Esophagus muscularis mucosa (tissue), 3 donors: ENCODE data around the gene RAB44.

Experiments used
- CTCF ChIP-seq, 3 experiments: fragments of 200-600 bp in 2 of 3; fragments of 450-650 bp in 1 of 3; sonication (generic) in 2 of 3; IDR thresholded peaks; one replicate each; pipeline ENCODE4 v1.5.1; 2017 to 2019; ENCODE audit warnings: antibody characterized with exemption in 3 of 3, mild to moderate bottlenecking in 2 of 3, moderate library complexity in 1 of 3
- POLR2A ChIP-seq: fragments of 450-650 bp; IDR thresholded peaks from one replicate; pipeline ENCODE4 v1.6.1; 2017; ENCODE audit warnings: antibody characterized with exemption, moderate library complexity, mild to moderate bottlenecking, low read depth
- POLR2AphosphoS5 ChIP-seq, 2 donors: sonication (generic); formaldehyde crosslinking; IDR thresholded peaks; one replicate each; pipeline ENCODE4 v1.6.1; 2017; ENCODE audit warnings: antibody characterized with exemption in 2 of 2

DNA sequence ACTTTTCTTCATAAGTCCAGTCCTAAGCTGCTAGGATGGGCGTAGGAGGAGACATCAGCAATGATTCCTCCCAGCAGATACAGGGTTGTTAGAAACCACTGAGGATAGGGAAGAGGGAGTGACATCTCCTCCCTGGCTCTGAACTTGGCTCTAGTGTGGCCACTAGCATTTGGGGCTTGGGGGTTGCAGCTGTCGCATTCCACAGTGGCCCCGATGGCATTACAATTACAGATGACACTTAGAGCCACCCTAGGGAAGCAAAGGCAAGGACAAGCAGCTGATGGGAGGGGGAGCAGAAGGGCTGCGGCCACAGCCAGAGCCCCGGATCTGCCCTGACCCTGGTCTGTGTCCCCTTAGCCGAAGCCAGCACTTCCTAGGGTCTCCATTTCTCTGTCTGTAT is 28.6 kb upstream of the RAB44 start:
- no peak for TF ChIP-seq CTCF (IDR thresholded peaks at IDR 0.05)
- no peak for TF ChIP-seq POLR2A
- TF ChIP-seq POLR2AphosphoS5 (IDR thresholded peaks at IDR 0.05) = no peak
